ENCODE results near the gene CCNL2. TPM values are rescaled to one million over a fixed set of nuclear protein-coding genes. Genes with fewer than 3 reads are reported as not detected.

CCNL2 gene
- total and polyA plus RNA-seq, 2 of the 13 experiments (the other 11 are each of a cell fraction or from before 2014, with no cell fraction given): 105 to 340 TPM

DNA sequence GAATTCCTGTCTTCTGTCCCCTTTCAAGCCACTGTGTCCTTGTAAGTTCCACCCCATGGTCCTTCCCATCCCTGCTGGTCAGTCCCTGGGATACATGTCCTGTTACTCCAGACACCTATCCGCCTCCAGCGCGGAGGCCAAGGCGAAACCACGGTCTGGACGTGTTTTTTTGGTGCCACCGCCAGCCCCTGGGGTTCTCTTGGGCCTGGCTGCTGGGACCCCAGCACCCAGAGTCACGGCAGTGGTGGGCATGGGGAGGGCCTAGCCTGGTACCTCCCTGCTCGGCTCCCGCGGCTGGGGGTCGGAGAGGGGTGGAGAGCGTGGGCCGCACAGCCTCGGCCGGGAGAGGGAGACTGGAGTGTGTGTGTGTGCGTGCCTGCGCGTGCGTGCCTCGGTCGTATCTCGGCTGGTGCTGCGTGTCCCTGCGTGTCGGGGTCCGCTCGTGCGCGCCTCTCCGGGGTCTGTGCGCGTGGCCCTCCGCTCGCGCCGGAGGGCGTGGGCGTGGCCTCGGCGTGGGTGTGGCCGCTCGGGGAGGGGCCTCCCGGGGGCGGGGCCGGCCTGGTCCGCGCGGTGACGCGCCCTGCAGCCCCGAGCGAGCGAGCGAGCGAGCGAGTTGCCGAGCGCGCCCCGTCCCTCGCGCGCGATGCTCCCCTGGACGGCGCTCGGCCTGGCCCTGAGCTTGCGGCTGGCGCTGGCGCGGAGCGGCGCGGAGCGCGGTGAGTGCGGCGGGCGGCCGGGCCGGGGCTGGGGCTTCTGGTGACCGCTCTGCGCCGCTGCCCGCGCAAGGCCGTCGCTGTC lies 36.2 kb upstream of the CCNL2 start, which contains the start of gene VWA1 (continued):
- TF ChIP-seq, protein P1, sequence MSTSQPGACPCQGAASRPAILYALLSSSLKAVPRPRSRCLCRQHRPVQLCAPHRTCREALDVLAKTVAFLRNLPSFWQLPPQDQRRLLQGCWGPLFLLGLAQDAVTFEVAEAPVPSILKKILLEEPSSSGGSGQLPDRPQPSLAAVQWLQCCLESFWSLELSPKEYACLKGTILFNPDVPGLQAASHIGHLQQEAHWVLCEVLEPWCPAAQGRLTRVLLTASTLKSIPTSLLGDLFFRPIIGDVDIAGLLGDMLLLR (CRISPR knock-in tag; IDR thresholded peaks at IDR 0.05): no peak; the same call in 1 of the 2 replicates
- TF ChIP-seq ZNF350 (CRISPR knock-in tag; IDR thresholded peaks at IDR 0.05; ENCODE audit: borderline replicate concordance, low read depth): peak; percentile 61; the same call in 1 of the 2 replicates
- TF ChIP-seq ZMYM3 (CRISPR knock-in tag; IDR thresholded peaks at IDR 0.05): no peak
- TF ChIP-seq, protein P2, sequence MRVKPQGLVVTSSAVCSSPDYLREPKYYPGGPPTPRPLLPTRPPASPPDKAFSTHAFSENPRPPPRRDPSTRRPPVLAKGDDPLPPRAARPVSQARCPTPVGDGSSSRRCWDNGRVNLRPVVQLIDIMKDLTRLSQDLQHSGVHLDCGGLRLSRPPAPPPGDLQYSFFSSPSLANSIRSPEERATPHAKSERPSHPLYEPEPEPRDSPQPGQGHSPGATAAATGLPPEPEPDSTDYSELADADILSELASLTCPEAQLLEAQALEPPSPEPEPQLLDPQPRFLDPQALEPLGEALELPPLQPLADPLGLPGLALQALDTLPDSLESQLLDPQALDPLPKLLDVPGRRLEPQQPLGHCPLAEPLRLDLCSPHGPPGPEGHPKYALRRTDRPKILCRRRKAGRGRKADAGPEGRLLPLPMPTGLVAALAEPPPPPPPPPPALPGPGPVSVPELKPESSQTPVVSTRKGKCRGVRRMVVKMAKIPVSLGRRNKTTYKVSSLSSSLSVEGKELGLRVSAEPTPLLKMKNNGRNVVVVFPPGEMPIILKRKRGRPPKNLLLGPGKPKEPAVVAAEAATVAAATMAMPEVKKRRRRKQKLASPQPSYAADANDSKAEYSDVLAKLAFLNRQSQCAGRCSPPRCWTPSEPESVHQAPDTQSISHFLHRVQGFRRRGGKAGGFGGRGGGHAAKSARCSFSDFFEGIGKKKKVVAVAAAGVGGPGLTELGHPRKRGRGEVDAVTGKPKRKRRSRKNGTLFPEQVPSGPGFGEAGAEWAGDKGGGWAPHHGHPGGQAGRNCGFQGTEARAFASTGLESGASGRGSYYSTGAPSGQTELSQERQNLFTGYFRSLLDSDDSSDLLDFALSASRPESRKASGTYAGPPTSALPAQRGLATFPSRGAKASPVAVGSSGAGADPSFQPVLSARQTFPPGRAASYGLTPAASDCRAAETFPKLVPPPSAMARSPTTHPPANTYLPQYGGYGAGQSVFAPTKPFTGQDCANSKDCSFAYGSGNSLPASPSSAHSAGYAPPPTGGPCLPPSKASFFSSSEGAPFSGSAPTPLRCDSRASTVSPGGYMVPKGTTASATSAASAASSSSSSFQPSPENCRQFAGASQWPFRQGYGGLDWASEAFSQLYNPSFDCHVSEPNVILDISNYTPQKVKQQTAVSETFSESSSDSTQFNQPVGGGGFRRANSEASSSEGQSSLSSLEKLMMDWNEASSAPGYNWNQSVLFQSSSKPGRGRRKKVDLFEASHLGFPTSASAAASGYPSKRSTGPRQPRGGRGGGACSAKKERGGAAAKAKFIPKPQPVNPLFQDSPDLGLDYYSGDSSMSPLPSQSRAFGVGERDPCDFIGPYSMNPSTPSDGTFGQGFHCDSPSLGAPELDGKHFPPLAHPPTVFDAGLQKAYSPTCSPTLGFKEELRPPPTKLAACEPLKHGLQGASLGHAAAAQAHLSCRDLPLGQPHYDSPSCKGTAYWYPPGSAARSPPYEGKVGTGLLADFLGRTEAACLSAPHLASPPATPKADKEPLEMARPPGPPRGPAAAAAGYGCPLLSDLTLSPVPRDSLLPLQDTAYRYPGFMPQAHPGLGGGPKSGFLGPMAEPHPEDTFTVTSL (CRISPR knock-in tag; IDR thresholded peaks at IDR 0.05; ENCODE audit: borderline replicate concordance): 0 out of 2 replicates have a peak, but pooled peaks have one; percentile 57
- TF ChIP-seq ZNF501 (CRISPR knock-in tag; IDR thresholded peaks at IDR 0.05): peak; percentile 71; the same call in 1 of the 2 replicates
- TF ChIP-seq RCOR2 (CRISPR knock-in tag; IDR thresholded peaks at IDR 0.05): no peak
- TF ChIP-seq, protein P3, sequence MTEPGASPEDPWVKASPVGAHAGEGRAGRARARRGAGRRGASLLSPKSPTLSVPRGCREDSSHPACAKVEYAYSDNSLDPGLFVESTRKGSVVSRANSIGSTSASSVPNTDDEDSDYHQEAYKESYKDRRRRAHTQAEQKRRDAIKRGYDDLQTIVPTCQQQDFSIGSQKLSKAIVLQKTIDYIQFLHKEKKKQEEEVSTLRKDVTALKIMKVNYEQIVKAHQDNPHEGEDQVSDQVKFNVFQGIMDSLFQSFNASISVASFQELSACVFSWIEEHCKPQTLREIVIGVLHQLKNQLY (CRISPR knock-in tag; IDR thresholded peaks at IDR 0.05): no peak
- TF ChIP-seq ADNP (CRISPR knock-in tag; IDR thresholded peaks at IDR 0.05): no peak
- TF ChIP-seq ZNF510 (CRISPR knock-in tag; IDR thresholded peaks at IDR 0.05; ENCODE audit: low read depth): 0 out of 2 replicates have a peak, but pooled peaks have one; percentile 46
- no peak for TF ChIP-seq ZNF383 (CRISPR knock-in tag; IDR thresholded peaks at IDR 0.05; ENCODE audit: borderline replicate concordance)
- peak; percentile 42 for TF ChIP-seq HES4 (CRISPR knock-in tag; IDR thresholded peaks at IDR 0.05; ENCODE audit: borderline replicate concordance)
- no peak for TF ChIP-seq ASH2L (IDR thresholded peaks at IDR 0.05; ENCODE audit: insufficient read length, low read depth, low read length)
- TF ChIP-seq, protein P4, sequence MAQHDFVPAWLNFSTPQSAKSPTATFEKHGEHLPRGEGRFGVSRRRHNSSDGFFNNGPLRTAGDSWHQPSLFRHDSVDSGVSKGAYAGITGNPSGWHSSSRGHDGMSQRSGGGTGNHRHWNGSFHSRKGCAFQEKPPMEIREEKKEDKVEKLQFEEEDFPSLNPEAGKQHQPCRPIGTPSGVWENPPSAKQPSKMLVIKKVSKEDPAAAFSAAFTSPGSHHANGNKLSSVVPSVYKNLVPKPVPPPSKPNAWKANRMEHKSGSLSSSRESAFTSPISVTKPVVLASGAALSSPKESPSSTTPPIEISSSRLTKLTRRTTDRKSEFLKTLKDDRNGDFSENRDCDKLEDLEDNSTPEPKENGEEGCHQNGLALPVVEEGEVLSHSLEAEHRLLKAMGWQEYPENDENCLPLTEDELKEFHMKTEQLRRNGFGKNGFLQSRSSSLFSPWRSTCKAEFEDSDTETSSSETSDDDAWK (CRISPR knock-in tag; IDR thresholded peaks at IDR 0.05): no peak
- TF ChIP-seq ZNF781 (CRISPR knock-in tag; IDR thresholded peaks at IDR 0.05; ENCODE audit: borderline replicate concordance, not compliant biosample characterization): no peak
- TF ChIP-seq ZBTB7B (CRISPR knock-in tag; IDR thresholded peaks at IDR 0.05): peak; percentile 39; the same call in 1 of the 2 replicates
- no peak for TF ChIP-seq PCBP2 (optimal IDR thresholded peaks at IDR 0.05; ENCODE audit: low read depth, low read length, poor library complexity, severe bottlenecking)
